Glutamatergic neuron (in vitro differentiated cells): ENCODE data around the gene RNF150. TPM values are rescaled to one million over a fixed set of nuclear protein-coding genes. Genes with fewer than 3 reads are reported as not detected.

Experiments
- DNase-seq: peaks from one replicate; pipeline ENCODE4 v3.0.0; 2022
- H3K27ac Mint-ChIP-seq: one replicate; pipeline ENCODE4 v1.8.0; 2020; ENCODE audit warnings: mild to moderate bottlenecking, mixed read lengths, inconsistent platforms; ENCODE audit not compliant: unreplicated experiment
- H3K27me3 Mint-ChIP-seq: one replicate; pipeline ENCODE4 v1.8.0; 2020; ENCODE audit warnings: mild to moderate bottlenecking, moderate library complexity, mixed read lengths, inconsistent platforms; ENCODE audit not compliant: unreplicated experiment
- H3K36me3 Mint-ChIP-seq: one replicate; pipeline ENCODE4 v1.8.0; 2020; ENCODE audit warnings: mild to moderate bottlenecking, mixed read lengths, inconsistent platforms; ENCODE audit not compliant: unreplicated experiment
- H3K4me1 Mint-ChIP-seq: one replicate; pipeline ENCODE4 v1.8.0; 2020; ENCODE audit warnings: mild to moderate bottlenecking, low read depth, mixed read lengths, inconsistent platforms; ENCODE audit not compliant: unreplicated experiment
- H3K4me3 Mint-ChIP-seq: one replicate; pipeline ENCODE4 v1.8.0; 2020; ENCODE audit warnings: mild to moderate bottlenecking, mixed read lengths, inconsistent platforms; ENCODE audit not compliant: unreplicated experiment
- H3K9me3 Mint-ChIP-seq: one replicate; pipeline ENCODE4 v1.8.0; 2020; ENCODE audit warnings: mild to moderate bottlenecking, moderate library complexity, mixed read lengths, inconsistent platforms; ENCODE audit not compliant: unreplicated experiment
- long read RNA-seq: library from polyadenylated mRNA; unstranded; transcript quantifications from one replicate; pipeline ENCODE4 v2.0.0, GENCODE V29; 2020; ENCODE audit not compliant: unreplicated experiment
- total RNA-seq: library from RNA; stranded (reverse); fragmentation: NEBNext Ultra II Directional; extraction: Animal tissue kit (Norgen Biotek cat#: 25700); gene quantifications from one replicate; pipeline ENCODE4 v1.2.1, GENCODE V29; 2021; ENCODE audit not compliant: unreplicated experiment
- TF ChIP-seq, protein P1 (sequence below): fragments of 200-600 bp; sonication (generic); IDR thresholded peaks from one replicate; pipeline ENCODE4 v1.5.0; 2021; ENCODE audit not compliant: partially characterized antibody, unreplicated experiment

RNF150 gene
- 23.3 TPM for total RNA-seq
- long read RNA-seq, partial matches to known transcripts = 0 of 2 reads
- long read RNA-seq, other reads (novel, unspliced or antisense) = 2 of 2 reads

DNA sequence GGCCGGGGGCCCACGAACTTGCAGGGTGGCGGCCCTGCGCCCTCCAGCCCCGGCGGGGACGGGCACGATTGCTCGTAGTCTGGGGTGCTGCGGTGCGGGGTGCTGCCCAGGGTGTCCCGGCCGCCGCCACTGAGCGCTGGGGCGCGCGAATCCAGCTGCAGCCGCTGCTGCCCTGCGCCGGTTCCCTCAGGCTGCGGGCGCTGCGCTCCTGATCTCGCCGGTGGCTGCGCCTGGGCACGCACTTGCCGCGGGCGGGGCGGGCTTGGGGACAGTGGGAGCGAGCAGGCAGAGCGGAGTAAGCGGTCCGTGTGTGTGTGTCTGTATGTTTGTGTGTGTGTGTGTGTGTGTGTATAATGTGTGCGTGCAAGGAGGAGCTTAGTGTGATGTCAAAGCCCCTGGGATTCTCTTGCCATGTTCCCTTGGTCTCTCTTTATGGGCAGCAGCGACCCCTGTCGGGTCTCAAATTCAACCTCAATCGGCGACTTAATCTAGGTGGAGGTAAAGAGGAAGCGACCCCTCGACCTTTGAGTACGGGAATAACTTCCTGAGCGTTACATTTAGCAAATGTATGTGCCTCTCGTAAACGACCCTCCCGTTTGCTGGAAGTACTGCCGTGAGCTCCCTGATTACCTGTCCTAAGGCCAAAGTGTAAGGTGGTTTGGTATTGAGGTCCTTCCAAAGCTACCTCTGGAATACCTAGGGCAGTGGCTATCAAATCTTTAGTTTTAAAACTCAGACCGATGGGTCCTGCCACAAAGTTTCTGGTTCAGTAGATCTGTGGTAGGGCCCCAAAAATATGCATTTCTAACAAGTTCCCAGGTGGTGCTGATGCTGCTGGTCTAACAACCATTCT lies at the start of gene RNF150:
Gene RNF150, minus strand, starts transcription at position 324 of the 853 bp plus-strand sequence.
- Mint-ChIP-seq H3K27ac (peak within 1 kb of the TSS; percentile 94), H3K27me3 (peaks cover 8% of the 10 kb centered on the region)
- DNase-seq = peak; percentile 84

GRCh38 chr4:141180991-141181761 lies 47.9 kb upstream of the RNF150 start:
- DNase-seq = no peak
- H3K27me3 Mint-ChIP-seq = no peaks in the 10 kb centered on the region
- H3K4me3 Mint-ChIP-seq = no peak overlapping the region
- H3K36me3 Mint-ChIP-seq = no peaks in the 10 kb centered on the region
- TF ChIP-seq, protein P1, sequence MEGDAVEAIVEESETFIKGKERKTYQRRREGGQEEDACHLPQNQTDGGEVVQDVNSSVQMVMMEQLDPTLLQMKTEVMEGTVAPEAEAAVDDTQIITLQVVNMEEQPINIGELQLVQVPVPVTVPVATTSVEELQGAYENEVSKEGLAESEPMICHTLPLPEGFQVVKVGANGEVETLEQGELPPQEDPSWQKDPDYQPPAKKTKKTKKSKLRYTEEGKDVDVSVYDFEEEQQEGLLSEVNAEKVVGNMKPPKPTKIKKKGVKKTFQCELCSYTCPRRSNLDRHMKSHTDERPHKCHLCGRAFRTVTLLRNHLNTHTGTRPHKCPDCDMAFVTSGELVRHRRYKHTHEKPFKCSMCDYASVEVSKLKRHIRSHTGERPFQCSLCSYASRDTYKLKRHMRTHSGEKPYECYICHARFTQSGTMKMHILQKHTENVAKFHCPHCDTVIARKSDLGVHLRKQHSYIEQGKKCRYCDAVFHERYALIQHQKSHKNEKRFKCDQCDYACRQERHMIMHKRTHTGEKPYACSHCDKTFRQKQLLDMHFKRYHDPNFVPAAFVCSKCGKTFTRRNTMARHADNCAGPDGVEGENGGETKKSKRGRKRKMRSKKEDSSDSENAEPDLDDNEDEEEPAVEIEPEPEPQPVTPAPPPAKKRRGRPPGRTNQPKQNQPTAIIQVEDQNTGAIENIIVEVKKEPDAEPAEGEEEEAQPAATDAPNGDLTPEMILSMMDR = no peak
- no peaks in the 10 kb centered on the region for H3K9me3 Mint-ChIP-seq
- no peak overlapping the region for H3K27ac Mint-ChIP-seq
- no peaks in the 10 kb centered on the region for H3K4me1 Mint-ChIP-seq

More for the DNA sequence above, at the start of gene RNF150:
- Mint-ChIP-seq H3K4me3 (peak within 1 kb of the TSS; percentile 98), H3K9me3 (peaks cover 11% of the 10 kb centered on the region), H3K36me3 (no peaks in the 10 kb centered on the region), H3K4me1 (peaks cover 15% of the 10 kb centered on the region)
- TF ChIP-seq, protein P1 = peak; percentile 65

GRCh38 chr4:141179474-141180373 lies 46.5 kb upstream of the RNF150 start:
- TF ChIP-seq, protein P1 = no peak
- Mint-ChIP-seq H3K9me3 (no peaks in the 10 kb centered on the region), H3K36me3 (no peaks in the 10 kb centered on the region), H3K27me3 (no peaks in the 10 kb centered on the region), H3K4me3 (no peak overlapping the region), H3K27ac (no peak overlapping the region), H3K4me1 (no peaks in the 10 kb centered on the region)
- no peak for DNase-seq

DNA sequence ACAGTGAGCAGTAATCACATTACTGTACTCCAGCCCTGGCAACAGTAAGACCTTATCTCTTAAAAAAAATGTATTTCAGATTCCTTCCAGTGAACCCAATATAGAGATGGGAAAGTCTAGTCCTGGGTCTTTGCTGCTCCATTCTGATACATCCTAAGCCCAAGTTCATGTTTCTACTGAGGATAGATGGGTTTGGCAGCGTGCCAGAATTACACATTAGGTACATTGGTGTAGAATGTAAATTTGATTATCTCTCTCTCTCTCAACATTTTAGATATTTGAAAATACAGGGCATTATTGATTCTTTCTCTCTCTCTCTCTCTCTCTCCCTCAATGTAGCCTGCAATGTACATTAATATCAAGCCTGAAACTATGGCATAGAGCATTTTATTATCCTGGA lies 43.9 kb upstream of the RNF150 start:
- TF ChIP-seq, protein P1 = no peak
- H3K27ac Mint-ChIP-seq = no peak overlapping the region
- H3K4me3 Mint-ChIP-seq = no peak overlapping the region
- no peak for DNase-seq
- H3K4me1 Mint-ChIP-seq = no peaks in the 10 kb centered on the region
- no peaks in the 10 kb centered on the region for H3K9me3 Mint-ChIP-seq
- H3K27me3 Mint-ChIP-seq = no peaks in the 10 kb centered on the region
- no peaks in the 10 kb centered on the region for H3K36me3 Mint-ChIP-seq
